Neural progenitor cell (in vitro differentiated cells): Measurements from ENCODE around the gene DNAJA2. TPM values are rescaled to one million over a fixed set of nuclear protein-coding genes. Genes with fewer than 3 reads are reported as not detected.
"Not testable (repeated sequence)": the region's sequence is repeated elsewhere in the genome, so short reads cannot be mapped to it uniquely, and the experiment has no call there.

ENCODE experiments used
- DNase-seq: peaks from one replicate; pipeline ENCODE4 v3.0.0-alpha.2; 2016; ENCODE audit warnings: low spot score
- H2AFZ ChIP-seq: fragments of 200-600 bp; sonication (generic); replicated peaks from 2 replicates; pipeline ENCODE4 v1.6.1; 2016; ENCODE audit warnings: antibody characterized with exemption
- H3F3A ChIP-seq: fragments of 200-600 bp; sonication (generic); 2 replicates; pipeline ENCODE4 v1.6.1; 2016; ENCODE audit warnings: antibody characterized with exemption, low read depth
- H3K27ac ChIP-seq: fragments of 200-600 bp; sonication (generic); 2 replicates; pipeline ENCODE4 v1.5.1; 2016; ENCODE audit warnings: mild to moderate bottlenecking
- H3K27me3 ChIP-seq: fragments of 200-600 bp; sonication (generic); 2 replicates; pipeline ENCODE4 v1.6.1; 2016; ENCODE audit warnings: mild to moderate bottlenecking, moderate library complexity
- H3K36me3 ChIP-seq: fragments of 200-600 bp; sonication (generic); 2 replicates; pipeline ENCODE4 v1.5.1; 2016
- H3K4me1 ChIP-seq: fragments of 200-600 bp; sonication (generic); 2 replicates; pipeline ENCODE4 v1.6.1; 2016; ENCODE audit warnings: mixed run types
- H3K4me2 ChIP-seq: fragments of 200-600 bp; sonication (generic); 2 replicates; pipeline ENCODE4 v1.6.1; 2016
- H3K4me3 ChIP-seq: fragments of 200-600 bp; sonication (generic); 2 replicates; pipeline ENCODE4 v1.5.1; 2016
- H3K79me2 ChIP-seq: fragments of 200-600 bp; sonication (generic); 2 replicates; pipeline ENCODE4 v1.6.1; 2016; ENCODE audit warnings: low read depth
- H3K9ac ChIP-seq: fragments of 200-600 bp; sonication (generic); 2 replicates; pipeline ENCODE4 v1.6.1; 2016
- H3K9me3 ChIP-seq: fragments of 200-600 bp; sonication (generic); 2 replicates; pipeline ENCODE4 v1.5.1; 2016; ENCODE audit warnings: low read depth
- H4K20me1 ChIP-seq: fragments of 200-600 bp; sonication (generic); 2 replicates; pipeline ENCODE4 v1.6.1; 2016; ENCODE audit warnings: low read depth
- H3K27ac Mint-ChIP-seq: 3 replicates; pipeline ENCODE4 v1.8.0; 2021; ENCODE audit warnings: mixed read lengths
- H3K27me3 Mint-ChIP-seq: 2 replicates; pipeline ENCODE4 v1.8.0; 2022; ENCODE audit warnings: low read depth, mild to moderate bottlenecking, inconsistent platforms, moderate library complexity, mixed read lengths; ENCODE audit not compliant: insufficient read depth
- H3K36me3 Mint-ChIP-seq: 3 replicates; pipeline ENCODE4 v1.8.0; 2021; ENCODE audit warnings: mixed read lengths
- H3K4me1 Mint-ChIP-seq: 3 replicates; pipeline ENCODE4 v1.8.0; 2021; ENCODE audit warnings: mixed read lengths
- H3K4me3 Mint-ChIP-seq: 3 replicates; pipeline ENCODE4 v1.8.0; 2021; ENCODE audit warnings: mild to moderate bottlenecking, moderate library complexity, mixed read lengths
- H3K9me3 Mint-ChIP-seq: 3 replicates; pipeline ENCODE4 v1.8.0; 2020; ENCODE audit warnings: mixed read lengths
- CTCF ChIP-seq: fragments of 200-600 bp; sonication (generic); IDR thresholded peaks from 2 replicates; pipeline ENCODE4 v1.5.1; 2017; ENCODE audit warnings: antibody characterized with exemption, mild to moderate bottlenecking
- EZH2 ChIP-seq: fragments of 200-600 bp; sonication (generic); IDR thresholded peaks from 2 replicates; pipeline ENCODE4 v1.6.1; 2017; ENCODE audit warnings: antibody characterized with exemption, mild to moderate bottlenecking, moderate library complexity
- EZH2phosphoT487 ChIP-seq: fragments of 200-600 bp; sonication (generic); IDR thresholded peaks from 2 replicates; pipeline ENCODE4 v1.6.1; 2017; ENCODE audit warnings: antibody characterized with exemption
- total RNA-seq: library from RNA; depleted of rRNA; stranded (reverse); fragments of >200 nt; gene quantifications from 2 replicates; pipeline ENCODE4 v1.2.3, GENCODE V29; 2015; ENCODE audit warnings: low replicate concordance

The DNAJA2 gene
- total RNA-seq, 1 donor from 2014 or later, result 113 TPM

GRCh38 chr16:47004652-47005051, 31.2 kb upstream of the DNAJA2 start:
- Histone ChIP-seq H3K36me3 (no peaks in the 10 kb centered on the region), H3K27me3 (no peaks in the 10 kb centered on the region), H2AFZ (no peak overlapping the region), H3K27ac (no peak overlapping the region), H3K4me2 (no peak overlapping the region), H3F3A (no peaks in the 10 kb centered on the region), H4K20me1 (no peaks in the 10 kb centered on the region), H3K79me2 (no peaks in the 10 kb centered on the region), H3K9ac (no peak overlapping the region), H3K4me1 (no peaks in the 10 kb centered on the region), H3K4me3 (no peak overlapping the region), H3K9me3 (no peaks in the 10 kb centered on the region)
- Mint-ChIP-seq H3K27me3 (peaks cover 8% of the 10 kb centered on the region), H3K27ac (no peak overlapping the region), H3K4me3 (no peak overlapping the region), H3K9me3 (peaks cover 4% of the 10 kb centered on the region), H3K4me1 (peaks cover 6% of the 10 kb centered on the region), H3K36me3 (no peaks in the 10 kb centered on the region)
- TF ChIP-seq EZH2phosphoT487 (no peak), CTCF (no peak), EZH2 (no peak)
- no peak for DNase-seq

DNA sequence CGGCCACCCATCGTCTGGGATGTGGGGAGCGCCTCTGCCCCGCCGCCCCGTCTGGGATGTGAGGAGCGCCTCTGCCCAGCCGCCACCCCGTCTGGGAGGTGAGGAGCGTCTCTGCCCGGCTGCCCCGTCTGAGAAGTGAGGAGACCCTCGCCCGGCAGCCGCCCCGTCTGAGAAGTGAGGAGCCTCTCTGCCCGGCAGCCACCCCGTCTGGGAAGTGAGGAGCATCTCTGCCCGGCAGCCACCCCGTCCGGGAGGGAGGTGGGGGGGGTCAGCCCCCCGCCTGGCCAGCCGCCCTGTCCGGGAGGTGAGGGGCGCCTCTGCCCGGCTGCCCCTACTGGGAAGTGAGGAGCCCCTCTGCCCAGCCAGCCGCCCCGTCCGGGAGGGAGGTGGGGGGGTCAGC, 26.6 kb upstream of the DNAJA2 start:
- H4K20me1 ChIP-seq, H3K4me2 ChIP-seq, H3K4me1 ChIP-seq, H3K9me3 ChIP-seq, H3K27ac Mint-ChIP-seq, H3K36me3 Mint-ChIP-seq, H3K4me3 ChIP-seq, DNase-seq, H3F3A ChIP-seq, H3K27ac ChIP-seq, H3K9me3 Mint-ChIP-seq, H3K9ac ChIP-seq, H3K27me3 ChIP-seq, H3K79me2 ChIP-seq, H3K36me3 ChIP-seq, H2AFZ ChIP-seq, H3K4me3 Mint-ChIP-seq, H3K4me1 Mint-ChIP-seq: not testable (repeated sequence)
- H3K27me3 Mint-ChIP-seq, result peaks cover 13% of the 10 kb centered on the region

DNA sequence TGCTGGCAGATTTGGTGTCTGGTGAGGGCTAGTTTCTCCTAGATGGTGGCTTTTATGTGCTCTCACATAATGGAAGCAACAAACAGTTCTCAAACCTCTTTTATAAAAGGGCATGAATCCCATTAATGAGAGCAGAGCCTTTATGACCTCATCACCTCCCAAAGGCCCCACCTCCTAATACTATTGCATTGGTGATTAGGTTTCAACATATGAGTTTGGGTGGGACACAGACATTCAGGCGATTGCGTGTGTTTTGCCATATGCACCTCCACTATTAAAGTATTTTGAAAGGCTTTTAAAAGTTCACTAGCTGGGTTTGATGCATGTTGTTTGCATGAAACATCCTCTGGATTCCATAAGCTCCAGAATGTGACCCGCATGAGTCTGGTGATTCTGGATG, 24.4 kb upstream of the DNAJA2 start:
- H3K36me3 Mint-ChIP-seq, result no peaks in the 10 kb centered on the region
- H3K27ac Mint-ChIP-seq, result no peak overlapping the region
- no peaks in the 10 kb centered on the region for H4K20me1 ChIP-seq
- H3K4me3 ChIP-seq, result no peak overlapping the region
- peaks cover 17% of the 10 kb centered on the region for H3K27me3 Mint-ChIP-seq
- TF ChIP-seq CTCF (no peak), EZH2 (no peak)
- H3K4me1 ChIP-seq, result no peaks in the 10 kb centered on the region
- H3F3A ChIP-seq, result no peaks in the 10 kb centered on the region
- peaks cover 11% of the 10 kb centered on the region for H3K9me3 Mint-ChIP-seq
- H3K4me3 Mint-ChIP-seq, result no peak overlapping the region
- no peak overlapping the region for H2AFZ ChIP-seq
- H3K79me2 ChIP-seq, result no peaks in the 10 kb centered on the region
- no peak overlapping the region for H3K27ac ChIP-seq
- no peaks in the 10 kb centered on the region for H3K9me3 ChIP-seq
- no peaks in the 10 kb centered on the region for H3K36me3 ChIP-seq
- no peak for DNase-seq
- H3K4me1 Mint-ChIP-seq, result peaks cover 6% of the 10 kb centered on the region
- H3K27me3 ChIP-seq, result no peaks in the 10 kb centered on the region
- no peak overlapping the region for H3K9ac ChIP-seq
- H3K4me2 ChIP-seq, result no peak overlapping the region

DNA sequence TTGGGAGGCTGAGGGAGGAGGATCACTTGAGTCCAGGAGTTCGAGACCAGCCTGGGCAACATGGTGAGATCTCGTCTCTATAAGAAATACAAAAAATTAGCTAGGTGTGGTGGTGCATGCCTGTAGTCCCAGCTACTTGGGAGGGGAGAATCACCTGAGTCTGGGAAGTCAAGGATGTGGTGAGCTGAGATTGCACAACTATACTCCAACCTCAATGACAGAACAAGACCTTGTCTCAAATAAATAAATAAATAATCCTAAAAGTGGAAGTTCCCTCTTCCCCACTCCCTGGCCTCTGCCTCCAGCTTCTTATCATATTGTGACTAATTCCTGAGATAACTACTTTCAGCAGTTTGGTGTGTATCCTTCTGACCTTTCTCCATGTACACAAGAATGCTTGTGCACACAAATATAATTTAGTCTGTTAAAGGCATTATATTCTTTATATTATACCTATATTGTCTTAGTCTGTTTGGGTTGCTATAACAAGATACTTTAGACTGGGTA, 23.5 kb upstream of the DNAJA2 start:
- Mint-ChIP-seq H3K27ac (no peak overlapping the region), H3K9me3 (peaks cover 9% of the 10 kb centered on the region), H3K36me3 (no peaks in the 10 kb centered on the region), H3K4me3 (no peak overlapping the region), H3K4me1 (peaks cover 6% of the 10 kb centered on the region), H3K27me3 (peaks cover 13% of the 10 kb centered on the region)
- no peak for TF ChIP-seq CTCF
- no peak for TF ChIP-seq EZH2phosphoT487
- TF ChIP-seq EZH2, result no peak
- Histone ChIP-seq H3K27me3 (no peaks in the 10 kb centered on the region), H3K27ac (no peak overlapping the region), H2AFZ (no peak overlapping the region), H3K4me3 (no peak overlapping the region), H3K4me1 (no peaks in the 10 kb centered on the region), H4K20me1 (no peaks in the 10 kb centered on the region), H3K9ac (no peak overlapping the region), H3K4me2 (no peak overlapping the region), H3K9me3 (no peaks in the 10 kb centered on the region), H3K79me2 (no peaks in the 10 kb centered on the region), H3F3A (no peaks in the 10 kb centered on the region), H3K36me3 (no peaks in the 10 kb centered on the region)
- DNase-seq, result no peak
